GM13976 (cell line): ENCODE measurements around the gene ITIH3.

Source experiments
- DNase-seq: peaks from one replicate; pipeline ENCODE4 v3.0.0; 2012; ENCODE audit warnings: low spot score
- CTCF ChIP-seq: IDR thresholded peaks from 2 replicates; pipeline ENCODE4 v1.5.1; 2012; ENCODE audit warnings: borderline replicate concordance, mild to moderate bottlenecking; ENCODE audit not compliant: insufficient read depth; ENCODE audit errors: extremely low read depth, missing control alignments, control extremely low read depth
- in situ Hi-C: fragments of 300-500 bp; cut with MboI; formaldehyde crosslinking; loops from one replicate; pipeline ENCODE4 v1.12.0; 2022; ENCODE audit warnings: low sequenced_read_pairs, mixed read lengths, inconsistent platforms; ENCODE audit not compliant: unreplicated experiment

Gene ITIH3

DNA sequence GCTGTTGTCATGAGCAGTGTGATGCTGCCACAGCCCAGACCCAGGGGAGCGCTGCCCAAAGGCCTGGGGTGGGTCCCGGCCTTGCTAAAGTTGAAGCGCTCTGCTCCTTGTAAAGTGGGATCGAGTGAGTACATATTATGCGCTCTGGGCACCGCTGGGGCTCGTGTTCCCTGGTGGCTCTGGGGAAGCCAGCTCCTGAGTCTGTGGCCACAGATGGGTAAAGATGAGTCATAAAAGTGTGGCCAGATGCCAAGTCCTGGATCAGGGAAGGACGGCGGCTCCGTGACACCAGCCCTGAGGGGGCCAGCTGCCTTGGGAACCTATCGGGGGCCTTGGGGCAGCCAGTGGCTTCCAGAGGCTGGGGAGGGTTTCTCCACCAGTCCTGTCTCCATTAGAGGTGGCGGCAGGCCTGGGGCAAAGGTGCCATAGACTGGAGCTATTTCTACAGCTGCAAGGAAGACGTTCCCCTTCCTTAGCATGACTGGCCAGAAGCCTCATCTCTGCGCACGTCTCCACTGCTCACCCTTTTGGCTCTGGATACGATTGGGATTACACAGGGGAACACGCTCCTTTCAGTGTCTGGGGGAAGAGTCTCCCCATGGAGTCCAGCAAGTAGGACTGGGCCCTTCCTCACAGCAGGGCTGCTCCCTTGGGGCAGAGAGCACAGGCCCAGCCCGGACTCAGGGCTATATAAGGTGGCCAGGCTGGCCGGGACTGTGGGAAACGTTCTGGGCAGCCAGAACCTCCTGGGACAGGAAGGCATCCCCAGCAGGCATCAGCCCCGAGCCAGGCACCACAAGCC lies 37.1 kb downstream of the ITIH3 start:
- no peak for DNase-seq
- no peak for TF ChIP-seq CTCF
- in situ Hi-C loops = no loop called here

DNA sequence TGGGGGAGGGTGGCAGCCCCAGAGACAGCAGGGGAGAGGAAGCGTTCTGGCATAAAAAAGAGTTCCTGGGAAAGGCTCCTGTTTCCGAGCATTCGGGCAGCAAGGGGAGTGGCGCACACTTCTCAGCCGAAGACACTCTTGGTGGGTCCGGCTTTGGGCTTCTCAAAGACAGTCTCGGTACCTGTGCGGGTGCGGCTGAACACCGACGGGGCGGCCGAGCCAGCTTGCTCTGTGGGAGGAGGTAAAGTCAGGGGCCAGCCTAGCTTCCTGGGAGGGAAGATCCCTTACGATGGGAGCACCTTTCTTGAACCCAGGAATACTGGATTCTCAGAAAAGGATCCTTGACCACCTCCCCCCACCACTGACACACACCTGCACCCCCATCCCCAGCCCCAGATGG lies 38.6 kb downstream of the ITIH3 start:
- no peak for TF ChIP-seq CTCF
- in situ Hi-C loops = no loop called here

DNA sequence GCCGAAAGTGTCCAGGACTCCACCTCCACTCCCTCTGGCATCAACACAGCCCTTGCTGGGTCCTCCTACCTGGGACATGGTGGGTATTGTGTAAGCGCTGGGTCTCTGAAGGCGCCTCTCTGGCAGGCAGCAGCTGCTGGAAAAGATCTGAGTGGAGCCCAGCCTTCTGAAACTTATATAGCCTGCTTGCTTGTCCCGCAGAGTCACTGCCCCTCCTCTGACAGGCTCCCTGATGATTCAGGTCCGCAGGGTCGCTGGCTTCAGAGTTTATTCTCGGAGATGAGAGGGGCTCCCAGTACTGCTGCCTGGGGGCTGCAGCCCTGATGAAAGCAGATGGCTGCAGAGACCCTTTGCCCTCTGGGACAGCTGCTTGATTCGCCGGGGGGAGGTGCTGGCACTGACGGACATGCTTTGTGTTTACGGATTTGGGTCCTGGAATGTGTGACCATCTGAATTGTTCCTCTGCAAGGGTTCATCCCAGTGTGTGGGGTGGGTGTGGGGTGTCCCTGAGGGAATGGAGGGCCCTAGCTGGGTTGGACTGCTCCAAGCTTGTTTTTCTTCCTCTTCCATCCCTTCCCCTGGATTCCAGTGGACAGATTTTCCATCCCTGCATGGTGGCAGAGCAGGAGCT lies 40.4 kb downstream of the ITIH3 start, which contains the start of gene MUSTN1:
Gene MUSTN1 (minus strand): TSS at position 149 of the 631 bp plus-strand sequence. CDS start 71 bp downstream, at position 78.
- in situ Hi-C loops = no loop called here
- no peak for DNase-seq
- TF ChIP-seq CTCF = no peak

More for the DNA sequence above, 38.6 kb downstream of the ITIH3 start:
- no peak for DNase-seq

DNA sequence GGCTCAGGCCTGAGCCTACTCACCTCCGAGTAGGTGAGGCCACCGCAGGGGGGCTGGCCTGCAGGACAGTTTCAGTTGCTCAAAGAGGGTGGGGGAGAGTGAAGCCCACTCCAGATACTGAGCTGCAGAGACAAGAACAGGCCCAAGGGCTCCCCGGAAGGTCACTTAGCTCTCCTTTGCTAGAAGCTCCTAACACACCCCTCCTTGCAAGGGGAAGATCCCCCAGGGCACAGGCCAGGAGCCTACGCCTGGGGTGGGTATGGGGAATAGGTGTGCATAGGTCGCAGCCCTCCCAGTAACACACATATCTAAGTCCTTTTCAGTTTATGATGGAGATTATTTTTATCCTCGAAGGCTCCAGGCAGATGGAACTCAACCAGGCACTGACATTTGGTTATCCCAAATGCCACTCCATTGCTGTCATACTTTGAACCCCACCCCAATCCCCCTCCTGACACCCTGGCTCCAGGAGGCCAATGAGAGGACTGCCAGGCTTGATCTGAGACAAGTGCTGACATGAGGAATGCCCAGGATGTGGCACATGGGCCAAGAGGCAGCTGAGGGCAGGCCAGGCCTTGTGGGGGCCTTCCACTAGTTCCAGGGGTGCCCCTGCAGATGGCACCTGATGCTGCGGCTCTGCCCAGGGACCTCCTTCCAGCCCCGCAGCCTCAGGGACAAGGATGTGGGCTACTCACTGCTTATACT lies 41.3 kb downstream of the ITIH3 start:
- no peak for TF ChIP-seq CTCF
- in situ Hi-C loops = no loop called here
- DNase-seq = no peak

- in situ Hi-C loops = no loop called here
- DNase-seq = no peak
- no peak for TF ChIP-seq CTCF
Measured at GRCh38 chr3:52836471-52836845, 41.9 kb downstream of the ITIH3 start.

- in situ Hi-C loops = no loop called here
- DNase-seq = no peak
Measured at GRCh38 chr3:52836986-52837385, 42.4 kb downstream of the ITIH3 start.

More at GRCh38 chr3:52836986-52837385, 42.4 kb downstream of the ITIH3 start:
- no peak for TF ChIP-seq CTCF
